HG02642 (cell line): ENCODE data around the gene GATA2.
A peak's percentile ranks its signal among the peaks of the same experiment; 100 is the strongest.

Source experiments
- ATAC-seq: cut with Tn5 transposase; IDR thresholded peaks from one replicate; pipeline ENCODE4 v1.9.1; 2021; ENCODE audit warnings: mild to moderate bottlenecking; ENCODE audit not compliant: unreplicated experiment, poor library complexity

The GATA2 gene

DNA sequence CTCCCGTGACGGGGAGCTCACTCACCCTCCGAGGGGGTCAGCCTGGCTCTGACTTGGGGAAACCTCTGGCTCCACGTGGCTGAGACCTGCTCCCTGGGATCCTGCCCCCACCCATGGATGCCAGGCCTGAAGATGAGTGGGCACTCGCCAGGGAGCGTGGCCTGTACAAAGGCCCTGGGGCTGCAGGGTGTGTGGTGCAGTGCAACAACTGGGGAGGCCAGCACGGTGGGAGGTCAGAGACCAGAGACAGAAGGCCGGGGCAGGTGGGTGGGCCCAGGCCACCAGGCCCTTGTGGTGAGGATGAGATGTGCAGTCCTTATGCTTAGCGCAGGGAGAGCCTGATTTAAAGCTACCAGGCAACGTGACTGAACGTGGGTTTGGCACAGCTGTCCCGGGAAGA, 31.3 kb downstream of the GATA2 start:
- ATAC-seq, result no peak

GRCh38 chr3:128459461-128459820, 33.6 kb downstream of the GATA2 start:
- no peak for ATAC-seq

DNA sequence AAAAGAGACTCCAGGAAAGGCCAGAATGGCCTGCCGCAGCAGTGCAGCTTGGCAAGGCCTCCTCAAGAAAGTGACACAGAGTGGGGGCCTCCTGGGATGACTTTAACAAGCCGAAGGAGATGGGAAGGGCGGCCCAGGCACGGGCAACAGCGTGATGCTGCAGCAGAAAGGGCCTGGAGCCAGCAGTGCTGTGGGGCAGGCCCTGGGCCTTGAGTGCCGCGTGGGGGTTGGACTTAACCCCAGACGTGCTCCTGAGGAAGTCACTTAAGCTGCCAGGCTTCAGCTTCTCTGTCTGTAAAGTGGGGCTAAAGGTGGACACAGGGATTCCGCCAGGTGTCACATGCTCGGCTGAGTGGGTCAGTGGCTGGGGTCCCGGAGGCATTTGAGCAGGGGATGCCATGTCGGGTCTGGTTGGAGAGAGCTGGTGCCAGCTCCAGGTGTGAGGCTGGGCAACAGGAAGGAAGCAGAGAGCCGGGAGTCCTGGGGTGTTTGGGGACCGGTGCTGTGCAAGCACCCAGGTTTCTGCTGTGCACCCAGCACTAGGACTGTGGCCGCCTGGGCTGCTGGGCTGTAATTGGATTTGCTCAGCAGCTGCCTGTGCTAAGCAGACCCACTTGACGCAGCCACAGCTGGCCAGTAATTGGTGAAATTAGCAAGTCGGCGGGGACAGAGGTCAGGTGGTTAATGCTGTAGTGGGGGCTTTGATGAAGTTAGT, 34.1 kb downstream of the GATA2 start:
- ATAC-seq, result no peak

- no peak for ATAC-seq
Measured at GRCh38 chr3:128457937-128458336, 35.1 kb downstream of the GATA2 start.

DNA sequence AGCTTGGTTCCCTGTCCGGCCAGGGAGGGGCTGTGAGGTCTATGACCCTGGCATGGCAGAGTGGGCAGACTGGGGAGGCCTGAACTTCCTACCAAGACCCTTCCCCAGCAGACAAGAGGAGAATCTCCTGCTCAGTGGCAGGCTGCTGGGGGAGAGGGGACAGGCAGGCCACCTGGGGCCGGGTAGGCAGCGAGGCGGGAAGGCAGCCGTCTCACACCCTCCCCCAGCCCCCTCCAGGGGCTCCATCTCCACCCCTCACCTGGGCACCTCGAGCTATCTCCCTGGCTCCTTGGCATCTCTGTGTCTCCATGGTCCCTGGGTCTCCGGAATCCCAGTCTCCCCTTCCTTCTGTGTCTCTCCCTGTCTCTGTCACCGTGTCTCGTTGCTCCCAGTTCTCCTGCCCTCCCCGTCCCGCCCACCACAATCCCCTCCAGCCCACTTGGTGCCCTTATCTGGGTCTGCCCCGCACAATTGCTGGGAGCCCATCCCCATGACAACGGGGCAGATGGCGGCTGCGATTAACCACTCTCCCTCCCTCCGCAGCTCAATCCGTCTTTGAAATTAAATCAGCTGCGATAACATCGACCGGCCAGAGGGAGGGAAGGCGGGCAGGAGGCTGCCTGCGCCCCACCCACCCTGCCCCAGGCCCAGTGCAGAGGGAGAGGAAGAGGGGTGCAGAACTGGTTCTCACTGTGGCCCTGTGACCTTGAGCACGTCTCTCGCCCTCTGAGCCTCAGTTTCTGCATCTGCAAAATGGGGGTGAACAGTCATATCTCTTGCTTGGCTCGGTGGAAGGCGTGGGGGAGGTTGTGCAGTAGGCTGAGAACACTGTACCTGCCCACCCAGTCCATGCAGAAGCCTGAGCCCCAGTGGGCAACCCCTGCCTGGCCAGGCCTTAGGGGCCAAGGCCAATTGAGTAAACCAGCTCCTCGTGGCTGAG, 36.0 kb downstream of the GATA2 start:
- ATAC-seq, result no peak

DNA sequence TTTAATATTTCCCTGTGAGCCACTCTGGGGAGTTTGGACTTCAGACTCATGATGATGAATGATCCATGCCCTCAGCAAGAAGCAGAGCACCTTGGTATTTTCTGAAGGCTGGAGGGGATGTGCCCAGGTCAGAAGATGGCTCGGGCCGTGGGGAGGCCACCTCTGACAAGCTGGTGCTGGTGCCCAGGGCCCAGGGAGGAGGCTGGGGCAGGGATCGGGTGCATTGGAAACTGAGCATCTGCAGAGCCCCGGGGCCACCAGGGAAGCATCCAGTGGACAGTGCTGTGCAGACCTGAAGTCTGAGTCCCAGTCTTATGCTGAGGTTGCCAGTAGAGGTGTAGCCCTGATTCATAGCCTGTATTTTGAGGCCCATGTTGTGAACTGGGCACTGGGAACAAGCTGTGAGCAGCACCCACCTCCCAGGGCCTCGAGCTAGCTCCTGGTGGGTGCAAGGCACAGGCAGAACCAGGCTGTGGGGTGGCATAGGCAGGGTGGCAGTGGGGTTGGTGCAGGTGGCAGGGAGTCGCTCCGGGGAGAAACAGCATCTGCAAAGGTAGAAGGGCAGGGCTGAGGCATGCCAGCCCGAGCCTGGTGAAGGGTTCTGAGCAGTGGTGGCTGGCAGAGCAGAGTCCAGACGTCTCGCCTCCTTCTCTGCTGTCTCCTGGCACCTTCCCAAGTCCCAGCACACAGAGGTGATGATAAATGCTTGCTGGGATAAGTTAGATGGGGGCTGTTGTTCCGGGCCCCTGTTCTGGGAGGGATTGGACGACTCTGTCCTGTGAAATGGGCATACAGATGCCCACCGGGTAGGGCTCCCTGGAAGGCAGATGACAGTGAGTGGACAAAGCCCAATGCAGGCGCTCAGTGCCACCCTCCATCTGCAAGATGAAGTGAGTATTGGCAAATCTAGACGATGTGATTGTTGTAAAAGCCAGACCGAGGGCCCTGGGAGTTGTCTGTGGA, 36.9 kb downstream of the GATA2 start:
- no peak for ATAC-seq

DNA sequence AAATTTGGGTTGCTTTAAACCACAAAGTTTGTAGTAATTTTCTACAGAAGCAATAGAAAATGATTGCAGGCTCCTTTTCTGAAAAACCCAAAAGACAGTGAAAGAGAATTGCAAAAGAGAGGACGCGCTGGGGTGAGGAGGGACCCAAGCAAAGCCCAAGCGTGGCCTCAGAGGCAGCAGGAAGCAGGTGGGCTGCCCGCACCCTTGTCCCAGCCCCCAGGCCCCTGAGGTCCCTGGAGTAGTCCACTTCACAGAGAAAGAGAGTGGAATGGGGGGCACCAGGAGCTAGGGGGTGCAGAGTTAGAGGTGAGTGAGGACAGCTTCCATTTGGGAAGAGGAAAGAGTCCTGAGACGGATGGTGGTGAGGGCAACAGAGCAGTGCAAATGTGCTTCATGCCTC, 37.9 kb downstream of the GATA2 start:
- ATAC-seq, result no peak

GRCh38 chr3:128454310-128454618, 38.7 kb downstream of the GATA2 start:
- no peak for ATAC-seq

GRCh38 chr3:128453501-128454309, 39.3 kb downstream of the GATA2 start:
- no peak for ATAC-seq

- no peak for ATAC-seq
Measured at GRCh38 chr3:128452678-128453275, 40.2 kb downstream of the GATA2 start.

DNA sequence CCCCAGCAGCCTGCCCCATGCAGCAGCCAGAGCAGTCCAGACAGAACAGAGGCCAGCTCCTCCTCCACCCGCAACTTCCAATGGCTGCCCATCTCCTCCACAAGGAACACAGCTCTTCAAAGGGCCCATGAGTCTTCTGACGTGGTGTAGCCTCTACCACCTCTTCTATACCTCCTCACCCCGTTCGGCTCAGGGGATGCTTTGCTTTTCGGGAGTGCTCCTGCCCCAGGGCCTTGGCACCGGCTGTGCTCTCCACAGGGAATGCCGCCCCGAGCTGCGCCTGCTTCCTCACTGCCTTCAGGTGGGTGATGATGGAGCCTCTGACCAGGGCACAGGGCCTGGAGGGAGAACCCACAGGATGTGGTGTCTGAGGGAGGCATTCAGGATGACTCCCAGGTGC, 40.9 kb downstream of the GATA2 start:
- no peak for ATAC-seq

- ATAC-seq, result no peak
Measured at GRCh38 chr3:128449111-128449638, 43.8 kb downstream of the GATA2 start.

DNA sequence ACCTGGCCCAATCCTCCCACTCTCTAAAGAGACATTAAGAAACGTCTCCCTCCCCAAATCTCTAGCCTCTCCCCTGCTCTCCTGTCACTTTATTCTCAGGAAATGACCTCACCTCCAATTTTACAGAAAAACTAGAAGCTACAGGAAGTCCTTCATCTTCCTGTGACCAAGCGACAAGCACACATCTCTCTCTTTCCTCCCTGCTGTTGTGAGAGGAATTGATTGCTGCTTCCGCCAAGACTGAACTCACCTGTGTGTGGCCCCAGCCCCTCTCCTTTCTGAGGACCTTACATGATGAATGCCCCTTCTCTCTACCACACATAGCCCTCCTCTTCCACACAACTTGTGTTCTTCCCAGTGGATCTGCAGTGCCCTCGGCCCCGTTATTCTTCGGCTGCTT, 44.5 kb downstream of the GATA2 start:
- ATAC-seq, result no peak

GRCh38 chr3:128447561-128448013, 45.4 kb downstream of the GATA2 start:
- ATAC-seq, result peak; percentile 42

DNA sequence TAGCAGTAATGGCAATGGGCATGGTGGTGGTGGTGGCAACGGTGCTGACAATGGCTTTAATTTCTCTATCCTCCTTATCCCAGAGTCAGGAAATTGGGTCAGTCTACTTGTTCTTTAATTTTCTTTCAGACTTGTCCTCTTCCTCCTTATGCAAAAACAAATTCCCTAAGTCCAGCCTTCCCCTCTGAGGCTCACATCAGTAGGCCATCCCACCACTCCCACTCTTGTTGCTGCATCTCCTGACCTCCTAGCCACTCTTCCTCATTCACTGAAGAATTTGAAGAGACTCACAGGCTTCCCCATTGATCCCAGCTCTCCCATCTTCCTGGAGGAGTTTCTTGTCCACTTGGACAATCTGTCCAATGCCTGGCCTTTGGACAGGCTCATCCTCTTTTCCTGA, 46.2 kb downstream of the GATA2 start:
- no peak for ATAC-seq

- no peak for ATAC-seq
Measured at GRCh38 chr3:128445357-128445756, 47.6 kb downstream of the GATA2 start.

GRCh38 chr3:128443771-128444170, 49.2 kb downstream of the GATA2 start:
- no peak for ATAC-seq

DNA sequence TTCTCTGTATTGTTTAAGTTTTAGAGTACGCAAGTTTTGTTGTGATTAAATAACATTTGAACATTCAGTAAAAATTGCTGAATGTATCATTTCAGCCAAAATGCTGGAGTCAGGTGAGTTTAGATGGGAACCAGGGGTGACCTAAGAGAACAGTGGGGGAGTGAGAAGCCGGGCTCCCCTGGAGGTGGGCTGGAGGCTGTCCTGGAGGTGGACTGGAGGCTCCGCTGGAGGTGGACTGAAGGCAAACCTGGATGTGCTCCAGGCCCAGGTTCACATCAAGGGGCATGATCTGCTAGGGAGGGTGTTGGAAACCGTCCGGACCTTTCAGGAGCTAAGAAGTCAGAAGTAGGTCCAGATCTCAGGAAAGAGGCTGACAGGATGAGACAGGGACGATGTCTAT, 50.1 kb downstream of the GATA2 start:
- no peak for ATAC-seq

DNA sequence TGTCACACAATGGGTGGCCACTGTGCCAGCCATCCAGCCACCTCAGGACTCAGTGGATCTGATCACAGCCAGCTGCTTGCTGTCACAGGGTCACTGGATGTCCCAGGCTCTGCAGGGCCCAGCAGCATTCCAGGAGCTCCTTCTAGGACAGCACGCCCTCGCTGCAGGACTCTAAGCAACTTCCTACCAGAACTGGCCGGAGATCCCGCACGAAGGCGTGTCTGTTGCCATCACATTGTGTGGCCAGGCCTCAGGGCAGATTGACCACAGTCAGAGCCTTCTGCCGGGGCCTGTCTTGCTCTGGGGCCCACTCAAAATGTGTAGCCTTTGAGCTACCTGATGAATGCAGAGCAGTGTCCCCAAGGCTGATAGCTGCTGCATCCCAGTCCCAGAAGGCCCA, 50.9 kb downstream of the GATA2 start:
- ATAC-seq, result no peak
